Activated CD4-positive, alpha-beta T cell treated with anti-CD3 and anti-CD28 coated beads, Interleukin-2, amount 50 U/mL, for 1 hour (primary cell): ENCODE measurements around the gene PLAAT1.

Experiments
- DNase-seq: peaks from one replicate; pipeline ENCODE4 v3.0.0-alpha.2; 2020

The PLAAT1 gene

DNA sequence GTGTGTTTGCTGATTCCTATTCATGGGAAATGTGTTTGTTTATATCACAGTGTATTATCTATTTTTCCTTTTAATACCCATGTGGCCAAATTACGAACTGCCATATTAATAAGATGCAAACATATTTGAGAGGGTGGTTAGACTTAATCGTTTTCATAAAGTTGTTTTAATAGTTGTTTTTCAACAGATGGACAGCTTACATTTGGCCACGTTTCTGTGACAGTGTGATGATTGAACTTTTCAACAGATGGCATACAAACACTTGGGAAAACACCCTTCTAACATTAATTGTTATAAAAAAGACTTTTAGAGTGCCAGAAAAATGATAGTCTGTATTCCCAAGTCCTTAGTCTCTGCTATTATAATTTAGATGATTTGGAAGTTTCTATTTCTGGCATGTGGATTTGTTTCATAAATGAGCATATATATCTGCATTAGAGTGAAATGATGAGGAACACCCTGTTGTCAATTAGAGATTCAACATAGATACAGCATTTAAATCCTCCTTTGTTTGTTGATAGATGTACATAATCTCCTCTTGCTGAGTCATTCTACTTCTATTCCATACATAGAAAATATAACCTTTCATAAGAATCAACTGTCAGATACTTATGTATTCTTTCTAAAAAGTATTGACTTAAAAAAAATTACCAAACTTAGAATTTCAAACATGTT lies 13.1 kb downstream of the PLAAT1 start:
- DNase-seq: no peak

DNA sequence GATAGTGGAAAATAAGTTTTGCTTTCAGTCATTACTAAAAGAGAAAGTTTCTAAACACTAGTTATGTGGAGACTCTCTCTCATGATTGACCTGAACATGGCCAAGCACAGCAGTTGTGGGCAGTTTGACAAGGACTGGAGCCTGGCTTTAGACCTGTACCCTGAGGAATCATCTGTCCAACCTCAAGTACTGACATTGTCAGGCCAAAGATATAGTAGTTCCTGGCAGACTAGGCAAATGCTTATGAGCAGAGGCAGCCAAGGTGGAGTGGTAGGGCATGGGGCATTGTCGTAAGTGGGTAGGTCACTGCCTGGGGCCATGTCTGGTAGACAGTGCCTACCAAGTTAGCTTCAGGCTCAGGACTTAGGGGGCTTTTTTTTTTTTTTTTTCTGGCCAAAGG lies 20.9 kb downstream of the PLAAT1 start:
- DNase-seq: no peak

GRCh38 chr3:193262707-193263106 lies 21.7 kb downstream of the PLAAT1 start:
- DNase-seq: no peak

GRCh38 chr3:193269343-193270028 lies 28.5 kb downstream of the PLAAT1 start:
- no peak for DNase-seq

GRCh38 chr3:193270451-193270850 lies 29.4 kb downstream of the PLAAT1 start:
- DNase-seq: no peak

GRCh38 chr3:193271101-193271840 lies 30.2 kb downstream of the PLAAT1 start:
- no peak for DNase-seq

DNA sequence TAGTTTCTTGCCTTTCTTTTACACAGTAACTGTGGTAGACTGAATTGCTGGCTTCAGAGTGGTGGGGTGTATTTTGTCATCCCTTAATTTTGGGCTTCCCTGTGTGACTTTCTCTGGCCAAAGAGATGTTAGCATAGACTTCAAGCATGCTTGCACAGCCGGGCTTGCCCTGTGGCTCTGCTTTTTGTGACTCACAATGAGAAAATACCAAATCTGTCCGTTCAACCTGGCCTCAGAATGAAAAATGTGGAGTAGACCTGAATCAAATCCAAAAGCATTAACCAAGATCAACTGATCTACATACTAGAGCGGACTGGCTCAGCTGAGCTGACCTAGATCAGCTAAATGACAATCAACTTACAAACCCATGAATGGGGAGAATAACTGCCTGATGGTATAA lies 51.4 kb downstream of the PLAAT1 start:
- no peak for DNase-seq

- no peak for DNase-seq
These were observed 55.0 kb downstream of the PLAAT1 start for GRCh38 chr3:193295985-193296384.

DNA sequence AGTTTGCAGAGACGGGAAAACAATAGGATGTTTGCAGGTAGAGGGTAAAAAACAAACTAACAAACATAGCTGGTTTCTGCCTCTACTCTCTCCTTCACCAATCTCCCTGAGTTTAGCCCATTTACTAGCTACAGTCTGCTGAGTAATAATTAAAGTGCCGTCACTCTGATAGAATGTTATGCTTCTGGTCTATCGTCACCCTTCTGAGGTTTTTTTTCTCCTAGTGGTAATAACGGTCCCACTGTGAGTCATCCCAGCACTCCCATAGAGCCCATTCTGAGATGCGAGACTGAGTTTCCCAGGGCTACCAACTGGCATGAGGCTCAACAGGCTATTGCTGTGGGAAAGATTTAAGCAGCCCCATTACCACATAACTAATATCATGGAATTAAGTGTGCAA lies 56.4 kb downstream of the PLAAT1 start:
- no peak for DNase-seq

DNA sequence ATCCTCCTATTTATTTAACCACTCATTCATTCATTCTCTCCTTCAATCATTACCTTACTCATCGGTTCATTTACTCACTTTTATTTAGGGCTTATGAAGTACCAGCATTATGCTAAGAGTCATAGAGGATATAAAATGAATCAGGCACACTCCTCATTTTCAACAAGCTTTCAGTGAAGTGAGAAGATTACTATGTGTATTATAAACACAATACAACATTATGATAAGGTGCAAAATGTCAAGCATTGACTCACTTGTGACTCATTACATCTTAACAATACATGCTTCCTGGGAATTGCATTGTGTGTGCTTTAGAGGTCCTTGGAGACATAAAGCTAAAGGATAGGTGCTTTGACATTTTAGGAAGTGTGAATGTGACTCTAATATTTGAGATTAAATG lies 60.4 kb downstream of the PLAAT1 start:
- DNase-seq: no peak

DNA sequence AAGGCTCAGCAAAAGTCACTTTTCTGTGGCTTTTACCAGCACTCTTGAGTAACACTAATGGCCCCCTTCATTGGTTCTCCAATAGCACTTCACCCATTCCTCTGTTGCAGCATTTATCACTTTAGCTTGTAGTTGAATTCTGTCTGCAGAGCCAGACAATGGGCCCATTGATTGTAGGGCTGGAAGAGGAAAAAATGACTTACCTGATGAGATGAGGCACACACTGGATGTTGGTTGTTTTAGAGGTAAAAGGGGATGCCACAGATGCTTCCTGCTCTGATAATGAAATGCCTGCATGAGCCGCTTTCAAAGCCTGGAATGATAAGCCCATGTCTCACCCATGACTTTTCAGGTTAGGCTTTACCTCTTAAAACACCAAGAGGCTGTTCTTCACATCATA lies 64.3 kb downstream of the PLAAT1 start:
- DNase-seq: no peak

- no peak for DNase-seq
These were observed 70.1 kb downstream of the PLAAT1 start for GRCh38 chr3:193310914-193311723.

DNA sequence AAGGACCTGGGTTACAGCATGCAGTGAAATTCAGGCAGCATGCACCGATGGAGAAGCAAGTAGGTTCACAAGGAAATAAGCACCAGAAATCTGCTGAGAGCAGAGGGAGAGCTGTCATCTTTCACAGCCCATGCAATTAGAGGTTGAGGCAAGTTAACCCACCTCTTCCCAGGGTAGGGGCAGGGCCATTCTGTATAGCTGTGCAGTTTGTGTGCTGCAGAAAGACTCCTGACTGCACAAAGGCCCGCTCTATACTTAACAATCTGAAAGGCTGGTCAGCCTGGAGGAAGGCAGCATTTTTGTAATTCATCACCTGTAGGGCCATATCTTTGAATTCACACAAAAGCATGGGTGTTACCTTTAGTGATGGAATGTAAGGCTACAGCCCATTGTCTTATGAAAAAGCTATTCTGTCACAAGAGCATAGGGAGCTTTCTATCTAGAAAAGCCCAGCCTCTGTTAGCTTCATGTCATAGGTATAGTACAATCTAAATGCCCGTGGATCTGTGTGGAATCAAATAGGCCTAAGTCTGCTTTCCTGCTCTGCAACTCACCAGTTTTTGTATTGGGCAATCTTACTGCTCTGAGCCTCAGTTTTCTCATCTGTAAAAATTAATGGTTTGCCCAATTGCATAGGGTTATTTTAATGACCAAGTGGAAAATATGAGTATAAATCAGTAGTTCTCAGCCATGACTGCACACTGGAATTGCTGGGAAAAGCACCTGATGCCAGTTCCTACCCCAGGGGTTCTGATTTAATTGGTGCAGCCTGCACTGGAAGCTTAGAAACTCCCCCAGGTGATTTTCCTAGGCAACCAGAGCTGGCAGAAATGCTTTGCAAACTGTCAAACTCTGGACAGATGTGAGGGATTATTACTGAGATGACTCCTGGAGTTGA lies 72.3 kb downstream of the PLAAT1 start:
- no peak for DNase-seq

- DNase-seq: no peak
These were observed 73.1 kb downstream of the PLAAT1 start for GRCh38 chr3:193314161-193314560.

DNA sequence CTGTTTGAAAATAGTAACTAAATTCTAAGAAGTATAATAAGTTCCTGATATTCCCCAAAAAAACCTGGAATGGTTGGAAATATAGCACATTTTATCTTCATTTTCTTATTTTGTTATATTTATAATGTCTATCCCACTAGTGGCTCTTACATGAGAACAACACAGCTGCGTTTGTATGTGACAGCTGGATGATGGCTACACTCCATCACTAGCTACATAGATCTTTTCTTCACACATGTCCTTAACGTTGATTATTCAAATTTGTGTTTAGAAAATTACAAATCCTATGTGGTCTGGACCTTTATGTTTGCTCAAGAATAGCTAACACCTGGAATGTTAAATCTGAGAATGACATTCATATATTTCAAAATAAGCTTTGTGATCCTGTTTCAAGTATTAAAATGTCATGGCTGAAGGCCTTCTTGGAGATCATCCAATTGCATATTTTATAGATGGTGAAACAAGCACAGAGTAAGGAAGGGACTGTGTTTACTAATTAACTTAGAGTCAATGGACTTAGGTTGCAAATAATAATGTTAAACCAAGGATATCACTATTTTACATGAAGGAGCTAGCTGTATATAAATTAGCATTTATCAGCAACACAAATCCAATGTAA lies 76.8 kb downstream of the PLAAT1 start:
- DNase-seq: no peak
